GM18505 (cell line): ENCODE results near the gene ROBO2.

Experiments used
- ATAC-seq: cut with Tn5 transposase; IDR thresholded peaks from one replicate; pipeline ENCODE4 v1.9.1; 2021; ENCODE audit not compliant: unreplicated experiment
- POLR2A ChIP-seq: IDR thresholded peaks from 4 replicates; pipeline ENCODE4 v1.6.1; 2011; ENCODE audit warnings: borderline replicate concordance; ENCODE audit not compliant: insufficient read depth, insufficient read length; ENCODE audit errors: extremely low read depth

ROBO2 gene

DNA sequence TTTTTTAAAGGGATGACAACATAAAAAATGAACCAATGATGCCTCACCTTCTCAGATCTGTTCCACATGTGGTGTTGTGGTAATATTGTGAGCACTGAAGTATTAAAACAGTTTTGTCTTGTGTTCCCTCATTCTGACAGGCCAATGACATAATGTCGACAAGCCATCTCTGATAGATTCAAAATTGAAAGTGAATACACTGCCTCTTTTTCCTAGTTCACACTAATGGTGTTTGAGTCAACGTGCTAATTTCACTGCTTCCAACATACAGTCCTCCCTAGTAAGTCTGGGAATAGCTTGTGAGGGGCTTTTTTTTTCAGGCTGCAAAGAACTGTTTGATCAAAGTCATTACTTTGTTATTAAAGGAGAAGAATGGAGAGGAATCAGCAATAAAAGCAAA is 82.8 kb downstream of the ROBO2 start:
- no peak for ATAC-seq
- TF ChIP-seq POLR2A: no peak

DNA sequence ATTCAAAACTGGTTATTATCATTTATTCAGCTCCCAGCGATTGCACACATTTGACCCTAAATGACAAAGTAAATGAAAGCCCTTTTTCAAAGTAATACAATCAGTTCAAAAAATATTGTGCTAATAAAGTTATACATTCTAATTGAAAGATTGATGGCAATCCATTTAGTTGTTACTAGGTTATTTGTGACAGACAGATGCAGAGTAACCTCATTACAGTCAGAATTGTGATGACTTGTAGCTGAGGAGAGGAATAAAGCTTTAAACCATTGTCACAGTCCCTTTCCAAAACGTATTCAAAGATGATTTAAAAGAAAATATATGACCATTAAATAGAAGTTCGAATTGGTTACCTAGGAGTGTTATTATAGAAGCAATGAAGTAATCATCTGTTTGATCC is 86.1 kb downstream of the ROBO2 start:
- TF ChIP-seq POLR2A: no peak
- no peak for ATAC-seq

- TF ChIP-seq POLR2A: no peak
- ATAC-seq: no peak
These were observed 94.9 kb downstream of the ROBO2 start for GRCh38 chr3:77134769-77135168.

DNA sequence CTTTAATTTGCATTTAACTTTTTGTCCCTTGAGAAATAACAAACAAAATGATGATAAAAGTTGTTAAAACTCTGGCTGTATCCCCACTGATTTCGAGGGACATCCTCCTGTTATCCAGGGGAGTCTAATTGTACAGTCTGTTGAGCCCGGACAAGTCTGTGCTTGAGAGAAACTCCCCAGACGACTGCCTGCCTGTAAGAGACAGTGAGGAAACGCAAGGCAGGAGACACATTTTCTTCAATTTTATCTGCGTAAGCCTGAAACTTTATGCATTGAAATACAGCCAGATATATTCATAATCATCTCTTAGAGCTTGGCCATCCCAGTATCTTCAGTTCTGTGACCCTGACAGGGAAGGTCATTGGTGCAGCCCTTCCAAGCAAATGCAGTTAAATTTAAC is 97.7 kb downstream of the ROBO2 start:
- ATAC-seq: no peak
- no peak for TF ChIP-seq POLR2A

- no peak for ATAC-seq
- no peak for TF ChIP-seq POLR2A
These were observed 99.7 kb downstream of the ROBO2 start for GRCh38 chr3:77139624-77140023.

GRCh38 chr3:77141423-77141822 is 101.5 kb downstream of the ROBO2 start:
- no peak for ATAC-seq
- no peak for TF ChIP-seq POLR2A

DNA sequence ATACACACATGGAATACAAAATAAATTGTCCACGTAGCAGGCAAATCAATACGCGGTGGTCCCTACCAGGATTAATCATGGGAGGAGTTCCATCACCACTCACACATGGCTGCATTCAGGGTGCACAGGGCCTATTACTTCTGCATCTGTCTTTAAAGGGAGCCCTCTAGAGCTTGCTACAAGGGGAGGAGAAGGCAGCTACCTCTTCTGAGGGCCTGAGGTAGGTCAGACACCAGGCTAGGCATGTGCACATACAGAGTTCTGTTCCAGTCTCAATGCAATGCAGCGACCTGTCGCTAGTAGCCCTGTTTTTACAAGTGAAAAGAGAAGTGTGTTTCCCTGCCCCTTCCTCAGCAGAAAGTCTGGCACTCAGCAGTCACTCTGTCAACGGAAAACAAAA is 102.7 kb downstream of the ROBO2 start:
- TF ChIP-seq POLR2A: no peak
- ATAC-seq: no peak

GRCh38 chr3:77146004-77146403 is 106.1 kb downstream of the ROBO2 start:
- no peak for ATAC-seq
- TF ChIP-seq POLR2A: no peak

DNA sequence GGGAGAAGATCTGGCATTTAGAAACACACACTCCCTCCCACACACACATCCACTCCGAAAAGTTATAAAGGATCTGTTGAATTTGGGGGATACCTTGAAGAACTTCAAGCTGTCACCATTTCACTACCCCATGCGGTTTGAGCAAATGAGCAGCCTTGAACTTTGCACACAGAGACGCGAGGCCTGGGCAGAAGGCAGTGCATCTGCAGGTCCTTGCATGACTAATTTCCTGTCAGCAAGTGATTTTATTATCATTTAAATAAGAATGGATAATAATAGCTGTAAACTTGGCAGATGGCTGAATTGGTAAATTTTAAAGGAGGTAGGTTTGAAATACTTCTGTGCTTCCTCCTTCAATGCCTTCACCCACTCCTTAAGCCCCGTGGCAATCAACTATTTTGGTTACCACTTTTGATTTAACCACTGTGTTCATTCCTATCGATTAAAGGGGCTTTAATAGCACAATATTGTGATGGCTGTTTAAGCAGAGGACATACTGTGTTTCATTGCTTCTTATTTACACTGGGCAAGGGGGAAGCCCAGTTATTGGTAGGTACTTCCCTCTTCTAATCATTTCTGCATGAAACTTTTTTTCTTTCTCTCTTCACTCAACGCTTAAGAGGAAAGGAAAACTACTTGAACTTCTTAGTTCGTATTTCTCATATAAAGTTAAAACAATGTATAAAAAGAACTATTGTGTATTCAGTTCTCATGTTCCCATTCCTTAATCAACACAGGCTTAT is 108.1 kb downstream of the ROBO2 start:
- no peak for TF ChIP-seq POLR2A
- ATAC-seq: no peak

DNA sequence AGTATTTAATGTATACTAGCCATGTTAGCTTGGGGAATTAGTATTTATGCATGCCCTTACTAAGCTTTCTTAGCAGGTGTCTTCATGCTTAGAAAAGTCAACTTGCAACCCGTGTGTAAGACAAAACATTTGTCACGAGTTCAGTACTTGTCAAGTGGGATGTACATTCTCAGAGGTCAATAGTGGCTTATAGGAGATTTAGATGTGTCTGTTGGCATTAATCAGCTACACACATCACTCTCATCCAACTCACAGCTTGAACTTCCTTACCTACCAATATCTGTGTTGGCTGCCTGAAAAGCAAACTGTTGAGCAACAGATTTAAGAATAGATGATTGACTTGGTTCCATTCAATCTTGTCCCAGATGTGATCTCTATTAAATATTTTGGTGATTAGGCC is 109.5 kb downstream of the ROBO2 start:
- no peak for TF ChIP-seq POLR2A

DNA sequence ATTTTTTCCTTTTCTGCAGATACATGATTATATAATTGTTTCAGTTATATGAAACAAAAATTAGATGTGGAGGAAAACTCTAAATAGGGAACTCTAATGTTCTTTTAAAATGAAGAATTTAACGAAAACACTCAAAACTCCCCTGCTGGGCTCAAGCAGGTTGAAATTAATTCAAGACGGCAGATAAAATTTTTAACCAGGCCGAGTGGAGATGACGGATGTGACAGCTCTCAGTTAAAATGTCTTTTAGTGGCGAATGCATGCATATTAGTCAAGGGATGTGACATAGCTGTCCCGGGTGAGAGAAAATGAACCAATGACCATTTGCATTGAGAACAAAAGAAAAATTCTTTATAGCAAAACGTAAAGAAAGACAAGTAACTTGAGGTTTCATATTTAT is 110.1 kb downstream of the ROBO2 start:
- no peak for TF ChIP-seq POLR2A
- no peak for ATAC-seq

More for the DNA sequence above, 109.5 kb downstream of the ROBO2 start:
- no peak for ATAC-seq

DNA sequence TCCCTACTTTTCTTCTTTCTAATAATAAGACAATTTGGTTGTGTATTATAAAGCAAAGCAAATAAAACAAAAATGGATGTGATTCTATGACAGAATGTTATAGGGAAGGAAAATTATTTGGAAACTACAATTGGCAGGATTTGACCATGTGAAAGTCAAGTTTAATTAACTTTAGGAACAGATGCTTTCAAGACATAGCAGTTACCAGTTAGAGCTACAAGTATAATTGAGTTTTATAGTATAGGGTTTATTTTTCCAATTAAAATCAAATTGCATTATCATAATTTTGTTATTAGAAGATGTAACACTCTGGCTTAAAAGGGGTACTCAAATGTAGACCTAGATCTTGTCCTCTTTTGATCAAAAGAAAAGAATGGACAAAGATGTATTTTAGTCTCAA is 110.9 kb downstream of the ROBO2 start:
- ATAC-seq: no peak
- TF ChIP-seq POLR2A: no peak

GRCh38 chr3:77158730-77159581 is 119.1 kb downstream of the ROBO2 start:
- no peak for ATAC-seq
- no peak for TF ChIP-seq POLR2A

DNA sequence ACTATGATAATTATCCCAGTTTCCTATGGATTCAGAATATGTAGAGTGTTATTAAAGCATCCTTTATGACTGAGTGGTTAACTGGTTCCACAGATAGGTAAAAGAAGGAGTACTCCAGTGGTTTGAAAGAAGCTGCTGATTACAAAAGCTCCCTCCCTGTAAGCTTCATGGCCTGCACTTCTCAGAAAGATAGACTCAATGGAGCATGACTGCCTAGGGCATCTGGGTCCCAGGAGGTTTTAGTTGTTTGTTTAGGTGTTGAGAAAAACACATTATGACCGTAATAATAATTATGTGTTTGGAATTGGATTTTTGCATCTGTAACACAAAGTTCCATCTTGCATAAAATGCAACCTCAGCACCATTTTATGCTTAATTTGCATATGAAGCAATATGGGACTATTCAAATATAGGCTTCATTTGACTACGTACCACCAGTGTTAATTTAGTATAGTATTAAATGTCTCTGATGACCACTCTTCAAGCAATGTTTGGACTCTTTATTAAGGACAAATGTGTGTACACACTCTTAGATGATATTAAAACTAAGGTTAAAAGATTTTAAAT is 121.1 kb downstream of the ROBO2 start:
- ATAC-seq: no peak
- TF ChIP-seq POLR2A: no peak
